ENCODE data around the gene HECA. TPM values are rescaled to one million over a fixed set of nuclear protein-coding genes. Genes with fewer than 3 reads are reported as not detected.

HECA gene
- total and polyA plus RNA-seq, 2 of the 8 experiments (the other 6 are each of a cell fraction or from before 2014, with no cell fraction given) = 2.4 to 9.2 TPM

GRCh38 chr6:139137706-139138105 lies 2.8 kb downstream of the HECA start:
- no peak for DNase-seq (ENCODE audit: low read depth in 1 of 2, low spot score in 2 of 2)
- no peak for FAIRE-seq
- no peak for TF ChIP-seq PHF8 (conservative IDR thresholded peaks at IDR 0.05; ENCODE audit: low read depth, low read length)
- TF ChIP-seq POLR2AphosphoS5 (IDR thresholded peaks at IDR 0.05; ENCODE audit: low read depth, low read length) = no peak
- no peak for TF ChIP-seq E2F6 (IDR thresholded peaks at IDR 0.05)
- no peak for TF ChIP-seq RNF2 (IDR thresholded peaks at IDR 0.05; ENCODE audit: borderline replicate concordance, low read depth, low read length, missing control alignments, poor library complexity, severe bottlenecking)
- no peak for TF ChIP-seq SP1 (IDR thresholded peaks at IDR 0.05; ENCODE audit: low read depth, low read length)
- no peak for TF ChIP-seq NRF1 (IDR thresholded peaks at IDR 0.05; ENCODE audit: low read depth, low read length)
- no peak for TF ChIP-seq CTBP2 (IDR thresholded peaks at IDR 0.05; ENCODE audit: borderline replicate concordance, insufficient read depth, insufficient read length, low read length)
- no peak for TF ChIP-seq TAF1 (IDR thresholded peaks at IDR 0.05; ENCODE audit: low read depth, low read length)
- TF ChIP-seq JUND (IDR thresholded peaks at IDR 0.05; ENCODE audit: low read length) = no peak
- no peak for TF ChIP-seq JUN (IDR thresholded peaks at IDR 0.05; ENCODE audit: low read depth, low read length)
- TF ChIP-seq USF2 (IDR thresholded peaks at IDR 0.05; ENCODE audit: low read length) = no peak
- TF ChIP-seq CEBPB (IDR thresholded peaks at IDR 0.05; ENCODE audit: low read depth, low read length) = no peak
- no peak for TF ChIP-seq POU5F1 (IDR thresholded peaks at IDR 0.05; ENCODE audit: low read depth, low read length)

More at GRCh38 chr6:139137706-139138105, 2.8 kb downstream of the HECA start:
- Histone ChIP-seq H2AFZ (ENCODE audit: low read length) (no peak overlapping the region), H3K14ac (ENCODE audit: insufficient read length) (no peak overlapping the region), H2BK120ac (replicated peaks; ENCODE audit: low read depth, low read length) (no peak overlapping the region), H3K79me1 (ENCODE audit: low read depth, low read length) (peaks cover 4% of the 10 kb centered on the region; the same call in 1 of the 2 replicates), H3K36me3 (ENCODE audit: control insufficient read depth in 2 of 4, insufficient read depth in 4 of 4, low read length in 3 of 4) (no peaks in the 10 kb centered on the region), H3K23me2 (ENCODE audit: low read depth, low read length) (no peaks in the 10 kb centered on the region; the same call in 1 of the 2 replicates), H3K56ac (replicated peaks; ENCODE audit: insufficient read length, low read depth, low read length) (no peak overlapping the region), H2BK20ac (ENCODE audit: low read length) (no peak overlapping the region), H3K9ac (replicated peaks in 1 of 4; ENCODE audit: extremely low read depth in 1 of 4, low read depth in 3 of 4, low read length in 3 of 4) (no peak overlapping the region), H2BK5ac (ENCODE audit: low read depth, low read length) (no peak overlapping the region), H3K4me2 (ENCODE audit: insufficient read depth in 1 of 2, low read depth in 2 of 2, low read length in 2 of 2) (no peak overlapping the region), H4K91ac (replicated peaks; ENCODE audit: insufficient read length, low read length) (no peak overlapping the region), H3K23ac (ENCODE audit: insufficient read length) (no peak overlapping the region), H2BK15ac (ENCODE audit: low read length) (no peak overlapping the region), H3K18ac (ENCODE audit: extremely low read depth, low read length) (no peak overlapping the region), H3K4ac (replicated peaks; ENCODE audit: insufficient read length, low read depth, low read length) (no peak overlapping the region), H3K4me1 (replicated peaks in 1 of 4; ENCODE audit: control insufficient read depth in 3 of 4, insufficient read depth in 4 of 4, low read length in 3 of 4) (0 out of 7 replicates have a peak, but pooled peaks cover 0 to 5% (median 0%) of the 10 kb centered on the region in 4 experiments), H4K5ac (ENCODE audit: insufficient read length, low read depth, low read length) (no peak overlapping the region), H3K4me3 (ENCODE audit: extremely low read depth in 1 of 4, insufficient read depth in 2 of 4, low read depth in 3 of 4, low read length in 4 of 4) (no peak overlapping the region), H2AK5ac (ENCODE audit: low read depth, low read length) (no peak overlapping the region), H3K27me3 (replicated peaks in 1 of 4; ENCODE audit: control insufficient read depth in 3 of 4, extremely low read depth in 1 of 4, insufficient read depth in 3 of 4, low read length in 3 of 4) (no peaks in the 10 kb centered on the region; a peak in 1 of 7 replicates), H2BK12ac (ENCODE audit: low read depth, low read length) (no peak overlapping the region), H4K8ac (ENCODE audit: extremely low read depth, insufficient read depth, low read length) (no peak overlapping the region), H3K79me2 (ENCODE audit: control insufficient read depth in 1 of 2, insufficient read depth in 2 of 2, low read length in 2 of 2) (peaks cover 0 to 18% of the 10 kb centered on the region in 2 experiments; a peak in 2 of 4 replicates), H3K9me3 (ENCODE audit: insufficient read depth in 2 of 2, low read depth in 1 of 2, low read length in 1 of 2) (no peaks in the 10 kb centered on the region), H3K27ac (ENCODE audit: low read depth, low read length) (no peak overlapping the region), H4K20me1 (replicated peaks in 1 of 2; ENCODE audit: control insufficient read depth in 1 of 2, insufficient read depth in 2 of 2, low read length in 2 of 2) (peaks cover 1 to 3% of the 10 kb centered on the region in 2 experiments)
- 84% methylated on average over 2 of the region's 2 CpGs; no CpG with 5 or more reads in 1 of the 2 experiments for WGBS, 2 experiments (ENCODE audit: extremely low coverage in 1 of 2, insufficient coverage in 1 of 2, insufficient read length in 1 of 2, insufficient replicate concordance in 2 of 2, low coverage in 1 of 2, low lambda C conversion rate in 2 of 2, missing lambda C conversion rate in 1 of 2)
- ChIA-PET POLR2A (ENCODE audit: partially characterized antibody) (no interaction called here), CTCF (ENCODE audit: partially characterized antibody) (interaction anchor here (0.6 to 1.4 kb wide), 4 partner anchors 8 to 386 kb away, joined by 3 to 5 read pairs (median 3); no protein-coding TSS in a partner anchor)
